Prostate gland (tissue), 2 donors: ENCODE data around the gene NOS2.

Experiments used
- CTCF ChIP-seq, 4 experiments: fragments of 200-600 bp in 2 of 4; fragments of 450-650 bp in 2 of 4; sonication (generic) in 2 of 4; IDR thresholded peaks; 1 replicate in 3 of 4; 2 replicates in 1 of 4; pipeline ENCODE4 v1.5.1; 2016 to 2019; ENCODE audit warnings: antibody characterized with exemption in 4 of 4, mild to moderate bottlenecking in 2 of 4, moderate library complexity in 2 of 4
- POLR2A ChIP-seq: fragments of 450-650 bp; IDR thresholded peaks from one replicate; pipeline ENCODE4 v1.6.1; 2016; ENCODE audit warnings: antibody characterized with exemption, mild to moderate bottlenecking
- POLR2AphosphoS5 ChIP-seq: sonication (generic); formaldehyde crosslinking; IDR thresholded peaks from one replicate; pipeline ENCODE4 v1.6.1; 2017; ENCODE audit warnings: antibody characterized with exemption

- TF ChIP-seq CTCF (IDR thresholded peaks at IDR 0.05) (no peak), POLR2AphosphoS5 (no peak), POLR2A (no peak)
These were observed 31.4 kb downstream of the NOS2 start for GRCh38 chr17:27768858-27769410.
